Measurements from ENCODE around the gene HLF.

DNA sequence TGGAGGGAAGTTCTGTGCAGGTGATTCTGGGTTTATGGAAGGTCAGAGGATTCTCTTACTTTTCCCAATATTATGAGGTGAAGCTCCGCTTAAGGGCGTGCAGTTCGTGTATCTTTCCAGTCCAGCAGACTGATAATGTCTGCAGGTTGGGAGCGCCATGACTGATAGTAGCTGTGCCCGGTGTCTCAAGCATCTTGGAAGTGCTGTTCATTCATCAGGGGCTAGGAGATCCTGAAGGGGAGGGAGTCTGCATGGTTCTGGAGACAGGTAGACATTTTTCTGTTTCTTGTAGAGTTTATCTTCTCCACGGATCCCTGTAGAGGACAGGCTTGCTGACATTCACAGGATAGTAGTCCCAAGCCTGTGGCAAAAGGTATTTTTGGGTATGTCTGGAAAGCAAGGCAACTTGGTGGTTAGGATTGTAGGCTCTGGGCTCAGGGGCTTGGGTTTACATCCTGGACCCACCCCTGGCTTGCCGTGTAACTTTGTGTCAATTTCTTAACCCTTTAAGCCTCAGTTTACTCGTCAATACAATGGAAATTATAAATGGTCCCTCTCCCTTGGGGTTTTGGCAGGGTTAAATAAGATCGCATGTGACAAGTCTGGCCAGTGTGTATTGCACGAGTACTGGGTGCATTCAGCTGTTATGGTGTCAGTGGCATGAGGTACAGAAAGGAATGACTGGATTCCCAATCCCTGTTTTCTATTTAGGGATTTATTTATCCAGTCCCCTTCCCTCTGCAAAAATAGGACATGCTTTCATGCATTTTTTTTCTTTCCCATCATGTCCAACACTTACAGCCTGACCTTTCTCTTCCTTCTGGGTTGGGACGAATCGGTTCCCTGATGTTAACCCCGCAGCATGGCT lies 8.2 kb downstream of the HLF start:
- TF ChIP-seq, protein P1, sequence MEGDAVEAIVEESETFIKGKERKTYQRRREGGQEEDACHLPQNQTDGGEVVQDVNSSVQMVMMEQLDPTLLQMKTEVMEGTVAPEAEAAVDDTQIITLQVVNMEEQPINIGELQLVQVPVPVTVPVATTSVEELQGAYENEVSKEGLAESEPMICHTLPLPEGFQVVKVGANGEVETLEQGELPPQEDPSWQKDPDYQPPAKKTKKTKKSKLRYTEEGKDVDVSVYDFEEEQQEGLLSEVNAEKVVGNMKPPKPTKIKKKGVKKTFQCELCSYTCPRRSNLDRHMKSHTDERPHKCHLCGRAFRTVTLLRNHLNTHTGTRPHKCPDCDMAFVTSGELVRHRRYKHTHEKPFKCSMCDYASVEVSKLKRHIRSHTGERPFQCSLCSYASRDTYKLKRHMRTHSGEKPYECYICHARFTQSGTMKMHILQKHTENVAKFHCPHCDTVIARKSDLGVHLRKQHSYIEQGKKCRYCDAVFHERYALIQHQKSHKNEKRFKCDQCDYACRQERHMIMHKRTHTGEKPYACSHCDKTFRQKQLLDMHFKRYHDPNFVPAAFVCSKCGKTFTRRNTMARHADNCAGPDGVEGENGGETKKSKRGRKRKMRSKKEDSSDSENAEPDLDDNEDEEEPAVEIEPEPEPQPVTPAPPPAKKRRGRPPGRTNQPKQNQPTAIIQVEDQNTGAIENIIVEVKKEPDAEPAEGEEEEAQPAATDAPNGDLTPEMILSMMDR (IDR thresholded peaks at IDR 0.05): no peak
- TF ChIP-seq POLR2A (IDR thresholded peaks at IDR 0.05): no peak
